ENCODE data around the gene EZR. TPM values are rescaled to one million over a fixed set of nuclear protein-coding genes. Genes with fewer than 3 reads are reported as not detected.

Gene EZR
- total RNA-seq, 4 donors from 2014 or later = 27.4 to 94.0 (median 59.3) TPM

- no peak for DNase-seq
- TF ChIP-seq, protein P1, sequence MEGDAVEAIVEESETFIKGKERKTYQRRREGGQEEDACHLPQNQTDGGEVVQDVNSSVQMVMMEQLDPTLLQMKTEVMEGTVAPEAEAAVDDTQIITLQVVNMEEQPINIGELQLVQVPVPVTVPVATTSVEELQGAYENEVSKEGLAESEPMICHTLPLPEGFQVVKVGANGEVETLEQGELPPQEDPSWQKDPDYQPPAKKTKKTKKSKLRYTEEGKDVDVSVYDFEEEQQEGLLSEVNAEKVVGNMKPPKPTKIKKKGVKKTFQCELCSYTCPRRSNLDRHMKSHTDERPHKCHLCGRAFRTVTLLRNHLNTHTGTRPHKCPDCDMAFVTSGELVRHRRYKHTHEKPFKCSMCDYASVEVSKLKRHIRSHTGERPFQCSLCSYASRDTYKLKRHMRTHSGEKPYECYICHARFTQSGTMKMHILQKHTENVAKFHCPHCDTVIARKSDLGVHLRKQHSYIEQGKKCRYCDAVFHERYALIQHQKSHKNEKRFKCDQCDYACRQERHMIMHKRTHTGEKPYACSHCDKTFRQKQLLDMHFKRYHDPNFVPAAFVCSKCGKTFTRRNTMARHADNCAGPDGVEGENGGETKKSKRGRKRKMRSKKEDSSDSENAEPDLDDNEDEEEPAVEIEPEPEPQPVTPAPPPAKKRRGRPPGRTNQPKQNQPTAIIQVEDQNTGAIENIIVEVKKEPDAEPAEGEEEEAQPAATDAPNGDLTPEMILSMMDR (IDR thresholded peaks at IDR 0.05) = no peak
- TF ChIP-seq POLR2A (IDR thresholded peaks at IDR 0.05) = no peak
- Histone ChIP-seq H3K27ac (no peak overlapping the region), H3K36me3 (no peaks in the 10 kb centered on the region), H3K4me3 (no peak overlapping the region), H3K9me3 (no peaks in the 10 kb centered on the region), H3K27me3 (no peaks in the 10 kb centered on the region), H3K4me1 (peaks cover 0 to 3% of the 10 kb centered on the region in 2 donors)
- intact Hi-C loops (cut with DNase I; ENCODE audit: low total_unique reads) = no loop called here
Measured at GRCh38 chr6:158805698-158806377, 13.3 kb downstream of the EZR start.

DNA sequence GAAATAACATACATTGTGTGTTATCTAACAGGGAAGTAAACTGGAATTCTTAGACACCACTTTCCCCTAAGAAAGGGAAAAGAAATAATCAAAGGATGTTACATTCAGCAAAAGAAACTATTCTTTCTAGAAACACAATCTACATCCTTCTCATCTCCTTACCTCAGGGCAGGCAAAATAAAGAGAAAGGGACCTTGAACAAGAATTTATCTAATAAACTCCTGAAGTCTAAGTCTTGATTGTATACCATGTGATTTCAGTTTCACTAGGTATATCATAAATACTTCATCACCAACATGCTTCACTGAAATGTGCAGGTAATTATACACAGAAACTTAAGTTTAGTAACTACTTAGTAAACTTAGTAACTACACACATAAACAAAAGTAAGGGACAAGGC is 15.0 kb downstream of the EZR start:
- H3K9me3 ChIP-seq = no peaks in the 10 kb centered on the region
- no peaks in the 10 kb centered on the region for H3K27me3 ChIP-seq
- H3K36me3 ChIP-seq = no peaks in the 10 kb centered on the region
- H3K27ac ChIP-seq = no peak overlapping the region
- H3K4me3 ChIP-seq = no peak overlapping the region
- H3K4me1 ChIP-seq = no peaks in the 10 kb centered on the region
- no peak for DNase-seq
- intact Hi-C loops (cut with DNase I; ENCODE audit: low total_unique reads) = no loop called here
- TF ChIP-seq POLR2A (IDR thresholded peaks at IDR 0.05) = no peak
- TF ChIP-seq, protein P1 (IDR thresholded peaks at IDR 0.05) = no peak

DNA sequence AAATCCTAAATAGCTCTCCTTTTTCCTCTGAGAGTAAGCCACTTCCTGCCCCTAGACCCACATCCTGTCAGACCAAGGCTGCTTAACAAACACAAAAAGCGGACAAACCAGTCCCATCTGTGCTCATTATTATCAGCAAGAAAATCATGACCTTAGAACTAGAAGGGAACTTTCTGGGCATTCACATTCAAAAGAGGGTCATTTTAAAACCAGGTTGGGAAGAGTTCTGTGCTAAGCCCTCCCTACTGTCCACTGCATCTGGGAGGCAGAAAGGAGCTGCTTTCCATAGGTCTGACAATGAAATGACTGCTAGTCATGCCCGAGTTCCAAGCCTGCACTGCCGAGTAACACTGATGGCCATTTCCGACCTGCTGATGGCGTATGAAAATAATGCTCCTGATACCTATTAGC is 15.4 kb downstream of the EZR start:
- Histone ChIP-seq H3K27me3 (no peaks in the 10 kb centered on the region), H3K9me3 (no peaks in the 10 kb centered on the region), H3K4me3 (no peak overlapping the region), H3K4me1 (no peaks in the 10 kb centered on the region), H3K27ac (no peak overlapping the region), H3K36me3 (no peaks in the 10 kb centered on the region)
- TF ChIP-seq, protein P1 (IDR thresholded peaks at IDR 0.05) = no peak
- TF ChIP-seq POLR2A (IDR thresholded peaks at IDR 0.05) = no peak
- intact Hi-C loops (cut with DNase I; ENCODE audit: low total_unique reads) = no loop called here
- no peak for DNase-seq

- Histone ChIP-seq H3K27ac (no peak overlapping the region), H3K36me3 (no peaks in the 10 kb centered on the region), H3K9me3 (no peaks in the 10 kb centered on the region), H3K4me1 (no peaks in the 10 kb centered on the region), H3K27me3 (no peaks in the 10 kb centered on the region), H3K4me3 (no peak overlapping the region)
- TF ChIP-seq, protein P1 (IDR thresholded peaks at IDR 0.05) = no peak
- no peak for TF ChIP-seq POLR2A (IDR thresholded peaks at IDR 0.05)
- DNase-seq = no peak
- intact Hi-C loops (cut with DNase I; ENCODE audit: low total_unique reads) = no loop called here
Measured at GRCh38 chr6:158801655-158802294, 17.4 kb downstream of the EZR start.

- Histone ChIP-seq H3K9me3 (no peaks in the 10 kb centered on the region), H3K4me3 (no peak overlapping the region), H3K27ac (peak overlapping the region; percentile 25 to 53), H3K4me1 (no peaks in the 10 kb centered on the region), H3K36me3 (no peaks in the 10 kb centered on the region), H3K27me3 (no peaks in the 10 kb centered on the region)
- intact Hi-C loops (cut with DNase I; ENCODE audit: low total_unique reads) = no loop called here
- no peak for TF ChIP-seq POLR2A (IDR thresholded peaks at IDR 0.05)
- peak in 1 of 2 donors; percentile 48 for DNase-seq
Measured at GRCh38 chr6:158799051-158799792, 19.9 kb downstream of the EZR start.
